GM23248 (cell line): ENCODE data around the gene TMEM161A.

Experiments used
- EZH2 ChIP-seq: fragments of 200-600 bp; sonication (generic); IDR thresholded peaks from 2 replicates; pipeline ENCODE4 v1.6.1; 2018; ENCODE audit warnings: antibody characterized with exemption, mild to moderate bottlenecking; ENCODE audit not compliant: insufficient read depth, poor library complexity, severe bottlenecking
- EZH2phosphoT487 ChIP-seq: fragments of 200-600 bp; sonication (generic); IDR thresholded peaks from 2 replicates; pipeline ENCODE4 v1.6.1; 2018; ENCODE audit warnings: antibody characterized with exemption, moderate library complexity, mild to moderate bottlenecking, low read depth; ENCODE audit not compliant: insufficient read depth

- TF ChIP-seq EZH2 = no peak
- no peak for TF ChIP-seq EZH2phosphoT487
Measured at GRCh38 chr19:19111136-19111835, 27.0 kb downstream of the TMEM161A start.
